PC-3 (cell line): Measurements from ENCODE around the gene EIPR1.

ENCODE experiments used
- CTCF ChIP-seq: fragments of 300-600 bp; sonication (generic); conservative IDR thresholded peaks from 2 replicates; pipeline ENCODE4 v1.5.1; 2017; ENCODE audit warnings: antibody characterized with exemption, low read depth, mild to moderate bottlenecking, low read length
- EZH2 ChIP-seq: fragments of 300-600 bp; sonication (generic); IDR thresholded peaks from one replicate; pipeline ENCODE4 v1.6.1; 2017; ENCODE audit warnings: antibody characterized with exemption, mild to moderate bottlenecking, low read length; ENCODE audit not compliant: unreplicated experiment
- EZH2phosphoT487 ChIP-seq: fragments of 300-600 bp; sonication (generic); IDR thresholded peaks from 2 replicates; pipeline ENCODE4 v1.6.1; 2018; ENCODE audit warnings: mild to moderate bottlenecking, antibody characterized with exemption, low read length, borderline replicate concordance

GRCh38 chr2:3287896-3288295 is 89.7 kb downstream of the EIPR1 start:
- TF ChIP-seq CTCF (no peak), EZH2phosphoT487 (no peak), EZH2 (no peak)
